Heart left ventricle (tissue), 13 donors: ENCODE results near the gene PLXNA3.

Experiments
- POLR2A ChIP-seq, 2 donors: fragments of 450-650 bp; IDR thresholded peaks; one replicate each; pipeline ENCODE4 v1.6.1; 2017; ENCODE audit warnings: antibody characterized with exemption in 2 of 2, mild to moderate bottlenecking in 2 of 2, moderate library complexity in 2 of 2
- TF ChIP-seq, protein P1 (sequence below), 12 donors: fragments of 200-600 bp; sonication (generic) in 4 of 12; IDR thresholded peaks; one replicate each; pipeline versions ENCODE4 v1.5.0 to v1.8.0; 2018 to 2022; ENCODE audit warnings: antibody characterized with exemption in 12 of 12, mild to moderate bottlenecking in 5 of 12
- donor health status: ischemic (EF 13 %, LVEDD 7.1; RV severe dilation, severe dysfunction).
- donor health status: DM: no; HTN: yes; CAD: no.
- donor health status: DM: no; HTN: no; CAD: no.
- donor health status: ischemic (EF 25% LVEDD 6.9; RV normal size, moderate dysfunction).
- donor health status: ischemic (EF 25% LVEDD 5.7; RV mildly dilated, moderate dysfunction).
- donor health status: ischemic (EF 35%, LVEDD 5.7; RV mildly dilated, moderate dysfunction).
- donor health status: nonischemic (EF 11% LVEDD 7.7; RV severe dilation, severe dysfunction).
- donor health status: DM: yes; HTN: yes; CAD: no.
- donor health status: PGD.
- donor health status: ischemic (EF 29% LVEDD 5.4; RV normal size, mild dysfunction).
- donor health status: nonischemic (EF 23%, LVEDD 6.1; RV moderate dilation, normal function).

DNA sequence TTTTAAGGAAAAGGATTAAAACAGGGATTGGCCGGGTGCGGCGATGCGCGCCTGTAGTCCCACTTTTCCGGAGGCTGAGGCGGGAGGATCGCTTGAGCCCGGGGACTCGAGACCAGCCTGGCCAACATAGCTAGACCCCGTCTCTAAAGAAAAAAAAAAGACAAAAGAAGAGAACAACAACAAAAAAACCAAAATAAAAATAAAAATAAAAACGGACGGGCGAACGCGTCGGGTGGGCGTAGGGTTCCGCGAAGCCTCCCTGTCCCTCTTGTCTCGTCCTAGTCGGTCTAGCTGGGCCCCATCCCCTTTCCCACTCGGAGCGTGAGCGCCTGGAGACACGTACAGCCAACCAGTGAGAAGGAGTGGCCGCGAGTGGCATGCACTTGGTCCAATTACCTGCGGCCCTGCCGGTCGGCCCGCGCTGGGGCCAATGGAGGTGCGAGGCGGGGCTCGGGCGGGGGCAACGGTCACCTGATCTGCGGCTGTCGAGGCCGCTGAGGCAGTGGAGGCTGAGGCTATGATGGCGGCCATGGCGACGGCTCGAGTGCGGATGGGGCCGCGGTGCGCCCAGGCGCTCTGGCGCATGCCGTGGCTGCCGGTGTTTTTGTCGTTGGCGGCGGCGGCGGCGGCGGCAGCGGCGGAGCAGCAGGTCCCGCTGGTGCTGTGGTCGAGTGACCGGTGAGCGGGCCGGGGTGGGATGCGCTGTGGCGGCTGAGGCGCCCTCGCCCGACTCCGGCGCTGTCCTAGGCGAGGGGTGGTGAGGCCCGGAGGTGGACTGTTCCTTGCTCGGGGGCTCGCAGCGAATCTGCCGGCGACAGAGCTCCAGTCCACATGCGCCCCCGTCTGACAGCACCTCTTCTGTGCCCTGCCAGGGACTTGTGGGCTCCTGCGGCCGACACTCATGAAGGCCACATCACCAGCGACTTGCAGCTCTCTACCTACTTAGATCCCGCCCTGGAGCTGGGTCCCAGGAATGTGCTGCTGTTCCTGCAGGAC, 29.6 kb upstream of the PLXNA3 start, which contains the start of gene ATP6AP1:
- TF ChIP-seq, protein P1, sequence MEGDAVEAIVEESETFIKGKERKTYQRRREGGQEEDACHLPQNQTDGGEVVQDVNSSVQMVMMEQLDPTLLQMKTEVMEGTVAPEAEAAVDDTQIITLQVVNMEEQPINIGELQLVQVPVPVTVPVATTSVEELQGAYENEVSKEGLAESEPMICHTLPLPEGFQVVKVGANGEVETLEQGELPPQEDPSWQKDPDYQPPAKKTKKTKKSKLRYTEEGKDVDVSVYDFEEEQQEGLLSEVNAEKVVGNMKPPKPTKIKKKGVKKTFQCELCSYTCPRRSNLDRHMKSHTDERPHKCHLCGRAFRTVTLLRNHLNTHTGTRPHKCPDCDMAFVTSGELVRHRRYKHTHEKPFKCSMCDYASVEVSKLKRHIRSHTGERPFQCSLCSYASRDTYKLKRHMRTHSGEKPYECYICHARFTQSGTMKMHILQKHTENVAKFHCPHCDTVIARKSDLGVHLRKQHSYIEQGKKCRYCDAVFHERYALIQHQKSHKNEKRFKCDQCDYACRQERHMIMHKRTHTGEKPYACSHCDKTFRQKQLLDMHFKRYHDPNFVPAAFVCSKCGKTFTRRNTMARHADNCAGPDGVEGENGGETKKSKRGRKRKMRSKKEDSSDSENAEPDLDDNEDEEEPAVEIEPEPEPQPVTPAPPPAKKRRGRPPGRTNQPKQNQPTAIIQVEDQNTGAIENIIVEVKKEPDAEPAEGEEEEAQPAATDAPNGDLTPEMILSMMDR (IDR thresholded peaks at IDR 0.05), result peak in 2 of 12 donors; percentile 8 to 24
- TF ChIP-seq POLR2A (IDR thresholded peaks at IDR 0.05), result peak in 1 of 2 donors; percentile 70
